ENCODE measurements around the gene SSTR5.

The SSTR5 gene

GRCh38 chr16:1040346-1040745 is 32.2 kb upstream of the SSTR5 start:
- no peak for DNase-seq (ENCODE audit: low spot score)

- no peak for DNase-seq (ENCODE audit: low spot score)
Observed at GRCh38 chr16:1042049-1042744, 30.4 kb upstream of the SSTR5 start.

- peak; percentile 48 for DNase-seq (ENCODE audit: low spot score)
Observed at GRCh38 chr16:1042866-1043265, 29.7 kb upstream of the SSTR5 start.

- no peak for DNase-seq (ENCODE audit: low spot score)
Observed at GRCh38 chr16:1043881-1044451, 28.6 kb upstream of the SSTR5 start.

- DNase-seq (ENCODE audit: low spot score): no peak
Observed at GRCh38 chr16:1044460-1045309, 27.9 kb upstream of the SSTR5 start.

GRCh38 chr16:1045310-1045992 is 27.1 kb upstream of the SSTR5 start:
- DNase-seq (ENCODE audit: low spot score): no peak

GRCh38 chr16:1045993-1046911 is 26.3 kb upstream of the SSTR5 start:
- DNase-seq (ENCODE audit: low spot score): no peak

- no peak for DNase-seq (ENCODE audit: low spot score)
Observed at GRCh38 chr16:1047123-1047522, 25.4 kb upstream of the SSTR5 start.

GRCh38 chr16:1047801-1048200 is 24.7 kb upstream of the SSTR5 start:
- DNase-seq (ENCODE audit: low spot score): no peak

GRCh38 chr16:1048442-1049112 is 24.0 kb upstream of the SSTR5 start:
- no peak for DNase-seq (ENCODE audit: low spot score)

GRCh38 chr16:1049113-1049975 is 23.2 kb upstream of the SSTR5 start:
- DNase-seq (ENCODE audit: low spot score): no peak

GRCh38 chr16:1049976-1050247 is 22.6 kb upstream of the SSTR5 start:
- DNase-seq (ENCODE audit: low spot score): no peak

- no peak for DNase-seq (ENCODE audit: low spot score)
Observed at GRCh38 chr16:1050516-1050915, 22.0 kb upstream of the SSTR5 start.

- no peak for DNase-seq (ENCODE audit: low spot score)
Observed at GRCh38 chr16:1050921-1051320, 21.6 kb upstream of the SSTR5 start.

GRCh38 chr16:1051446-1051845 is 21.1 kb upstream of the SSTR5 start:
- no peak for DNase-seq (ENCODE audit: low spot score)

GRCh38 chr16:1052721-1053120 is 19.8 kb upstream of the SSTR5 start:
- no peak for DNase-seq (ENCODE audit: low spot score)

- no peak for DNase-seq (ENCODE audit: low spot score)
Observed at GRCh38 chr16:1053121-1053521, 19.4 kb upstream of the SSTR5 start.

- DNase-seq (ENCODE audit: low spot score): no peak
Observed at GRCh38 chr16:1053700-1054368, 18.7 kb upstream of the SSTR5 start.

All from SW480 (cell line).